A673 (cell line): Measurements from ENCODE around the gene VOPP1. TPM values are rescaled to one million over a fixed set of nuclear protein-coding genes. Genes with fewer than 3 reads are reported as not detected.
"Not testable (repeated sequence)": the region's sequence is repeated elsewhere in the genome, so short reads cannot be mapped to it uniquely, and the experiment has no call there.

Experiments
- BruUV-seq: library from RNA; stranded (reverse); fragments of 400-500 nt; replicated peaks from 2 replicates; lab custom pipeline; 2021; lab: Mats Ljungman, UMichigan
- CTCF ChIA-PET: fragments of 300-600 bp; sonication (Branson Sonifier 250); formaldehyde crosslinking; loops from one replicate; lab custom pipeline; 2022; ENCODE audit warnings: antibody characterized with exemption; lab: Charles Lee
- POLR2A ChIA-PET: fragments of 300-600 bp; sonication (Branson Sonifier 250); formaldehyde crosslinking; loops from one replicate; lab custom pipeline; 2022; ENCODE audit warnings: antibody characterized with exemption; ENCODE audit not compliant: low non-redundant PET; lab: Charles Lee
- DNase-seq: peaks from one replicate; pipeline ENCODE4 v3.0.0-alpha.2; 2015; ENCODE audit warnings: low spot score
- H3K27ac ChIP-seq: fragments of 200-600 bp; sonication (generic); 2 replicates; pipeline ENCODE4 v1.5.1; 2016; ENCODE audit warnings: mixed run types, low read depth, mild to moderate bottlenecking, mixed read lengths, antibody characterized with exemption, low read length; ENCODE audit not compliant: poor library complexity, severe bottlenecking
- H3K27me3 ChIP-seq: fragments of 200-600 bp; sonication (generic); replicated peaks from 2 replicates; pipeline ENCODE4 v1.6.1; 2017; ENCODE audit warnings: mixed run types, low read depth, mild to moderate bottlenecking, mixed read lengths, antibody characterized with exemption, low read length; ENCODE audit not compliant: insufficient read depth, poor library complexity
- H3K36me3 ChIP-seq: fragments of 200-600 bp; sonication (generic); 2 replicates; pipeline ENCODE4 v1.6.1; 2016; ENCODE audit warnings: mixed run types, mild to moderate bottlenecking, mixed read lengths, antibody characterized with exemption, low read length; ENCODE audit not compliant: insufficient read depth, poor library complexity, severe bottlenecking
- H3K4me1 ChIP-seq: fragments of 200-600 bp; sonication (generic); 2 replicates; pipeline ENCODE4 v1.6.1; 2017; ENCODE audit warnings: mixed run types, mild to moderate bottlenecking, mixed read lengths, antibody characterized with exemption, low read length; ENCODE audit not compliant: insufficient read depth, poor library complexity, severe bottlenecking
- H3K4me3 ChIP-seq: fragments of 200-600 bp; sonication (generic); 2 replicates; pipeline ENCODE4 v1.5.1; 2016; ENCODE audit warnings: low read depth, mixed run types, mild to moderate bottlenecking, mixed read lengths, low read length; ENCODE audit not compliant: poor library complexity, severe bottlenecking
- H3K9me3 ChIP-seq: fragments of 200-600 bp; sonication (generic); 2 replicates; pipeline ENCODE4 v1.6.1; 2016; ENCODE audit warnings: mixed run types, low read depth, mild to moderate bottlenecking, mixed read lengths, antibody characterized with exemption, low read length; ENCODE audit not compliant: poor library complexity, severe bottlenecking
- CTCF ChIP-seq: fragments of 300-800, 200-600 bp; sonication (generic); conservative IDR thresholded peaks from 2 replicates; pipeline ENCODE4 v1.5.1; 2017; ENCODE audit warnings: low read depth, mild to moderate bottlenecking, antibody characterized with exemption, low read length, moderate library complexity, mixed read lengths
- EZH2 ChIP-seq: fragments of 200-600 bp; sonication (generic); IDR thresholded peaks from 2 replicates; pipeline ENCODE4 v1.6.1; 2017; ENCODE audit warnings: borderline replicate concordance, low read depth, mild to moderate bottlenecking, mixed read lengths, antibody characterized with exemption, low read length; ENCODE audit not compliant: poor library complexity, severe bottlenecking
- intact Hi-C: fragments of 100-400 bp; cut with micrococcal nuclease; formaldehyde crosslinking; loops from one replicate; pipeline ENCODE4 v1.10.0; 2022; ENCODE audit not compliant: unreplicated experiment
- total RNA-seq: library from RNA; stranded (reverse); gene quantifications from 2 replicates; pipeline ENCODE4 v1.2.3, GENCODE V29; 2021

VOPP1 gene
- total RNA-seq, 1 experiment from 2014 or later, result 49.6 TPM

- H3K36me3 ChIP-seq, H3K27me3 ChIP-seq, H3K9me3 ChIP-seq, intact Hi-C loops, H3K27ac ChIP-seq, H3K4me3 ChIP-seq, DNase-seq, POLR2A ChIA-PET, BruUV-seq, H3K4me1 ChIP-seq: not testable (repeated sequence)
- peak; percentile 45; the same call in 1 of the 2 replicates for TF ChIP-seq CTCF
- CTCF ChIA-PET, result interaction anchor here (0.9 kb wide), 1 partner anchor 165 kb away, joined by 3 read pairs; no protein-coding TSS in a partner anchor
Measured at GRCh38 chr7:55597944-55598499, 25.7 kb upstream of the VOPP1 start.

- POLR2A ChIA-PET, DNase-seq, H3K4me1 ChIP-seq, H3K36me3 ChIP-seq, H3K27me3 ChIP-seq, H3K27ac ChIP-seq, H3K4me3 ChIP-seq, intact Hi-C loops, H3K9me3 ChIP-seq, BruUV-seq: not testable (repeated sequence)
- CTCF ChIA-PET, result interaction anchor here (0.9 kb wide), 1 partner anchor 164 kb away, joined by 3 read pairs; no protein-coding TSS in a partner anchor
Measured at GRCh38 chr7:55597214-55597739, 25.0 kb upstream of the VOPP1 start.

- Histone ChIP-seq H3K9me3 (no peaks in the 10 kb centered on the region), H3K27me3 (no peaks in the 10 kb centered on the region), H3K36me3 (no peaks in the 10 kb centered on the region), H3K4me1 (no peaks in the 10 kb centered on the region), H3K27ac (no peak overlapping the region), H3K4me3 (no peak overlapping the region)
- intact Hi-C loops, result no loop called here
- TF ChIP-seq CTCF, result no peak
- TF ChIP-seq EZH2, result no peak
- no peak for DNase-seq
- ChIA-PET CTCF (no interaction called here), POLR2A (interaction anchor here (0.6 kb wide), 1 partner anchor 70 kb away, joined by 4 read pairs; no protein-coding TSS in a partner anchor)
- no TSS peak for BruUV-seq
Measured at GRCh38 chr7:55595511-55595910, 23.2 kb upstream of the VOPP1 start.

GRCh38 chr7:55594870-55595269 lies 22.6 kb upstream of the VOPP1 start:
- intact Hi-C loops, result loop anchor here (5.0 kb wide), 1 partner anchor 477 kb away; no protein-coding TSS in a partner anchor
- Histone ChIP-seq H3K4me1 (no peaks in the 10 kb centered on the region), H3K9me3 (no peaks in the 10 kb centered on the region), H3K27ac (no peak overlapping the region), H3K27me3 (no peaks in the 10 kb centered on the region), H3K36me3 (no peaks in the 10 kb centered on the region), H3K4me3 (no peak overlapping the region)
- ChIA-PET POLR2A (no interaction called here), CTCF (no interaction called here)
- TF ChIP-seq CTCF, result no peak
- TF ChIP-seq EZH2, result no peak
- DNase-seq, result no peak
- no TSS peak for BruUV-seq
